Neural crest cell (in vitro differentiated cells): ENCODE results near the gene PTRH1. TPM values are rescaled to one million over a fixed set of nuclear protein-coding genes. Genes with fewer than 3 reads are reported as not detected.
A peak's percentile ranks its signal among the peaks of the same experiment; 100 is the strongest.

ENCODE experiments used
- DNase-seq: peaks from one replicate; pipeline ENCODE4 v3.0.0; 2021; ENCODE audit warnings: low read depth, mixed read lengths, low spot score
- H3K27ac Mint-ChIP-seq: one replicate; pipeline ENCODE4 v1.8.0; 2021; ENCODE audit warnings: mild to moderate bottlenecking, mixed read lengths; ENCODE audit not compliant: unreplicated experiment
- H3K27me3 Mint-ChIP-seq: 2 replicates; pipeline ENCODE4 v1.8.0; 2021; ENCODE audit warnings: low read depth, mild to moderate bottlenecking, mixed read lengths
- H3K36me3 Mint-ChIP-seq: 2 replicates; pipeline ENCODE4 v1.8.0; 2021; ENCODE audit warnings: low read depth, mild to moderate bottlenecking, mixed read lengths
- H3K4me1 Mint-ChIP-seq: 2 replicates; pipeline ENCODE4 v1.8.0; 2021; ENCODE audit warnings: mixed read lengths
- H3K4me3 Mint-ChIP-seq: one replicate; pipeline ENCODE4 v1.8.0; 2021; ENCODE audit warnings: mild to moderate bottlenecking, mixed read lengths
- H3K9me3 Mint-ChIP-seq: 2 replicates; pipeline ENCODE4 v1.8.0; 2021; ENCODE audit warnings: mixed read lengths
- total RNA-seq: library from RNA; stranded (reverse); gene quantifications from 2 replicates; pipeline ENCODE4 v1.2.1, GENCODE V29; 2021
- TF ChIP-seq, protein P1 (sequence below): fragments of 200-600 bp; sonication (generic); conservative IDR thresholded peaks from 2 replicates; pipeline ENCODE4 v1.5.0; 2021; ENCODE audit warnings: antibody characterized with exemption, mild to moderate bottlenecking

The PTRH1 gene
- total RNA-seq, 1 donor from 2014 or later: 9.8 TPM

DNA sequence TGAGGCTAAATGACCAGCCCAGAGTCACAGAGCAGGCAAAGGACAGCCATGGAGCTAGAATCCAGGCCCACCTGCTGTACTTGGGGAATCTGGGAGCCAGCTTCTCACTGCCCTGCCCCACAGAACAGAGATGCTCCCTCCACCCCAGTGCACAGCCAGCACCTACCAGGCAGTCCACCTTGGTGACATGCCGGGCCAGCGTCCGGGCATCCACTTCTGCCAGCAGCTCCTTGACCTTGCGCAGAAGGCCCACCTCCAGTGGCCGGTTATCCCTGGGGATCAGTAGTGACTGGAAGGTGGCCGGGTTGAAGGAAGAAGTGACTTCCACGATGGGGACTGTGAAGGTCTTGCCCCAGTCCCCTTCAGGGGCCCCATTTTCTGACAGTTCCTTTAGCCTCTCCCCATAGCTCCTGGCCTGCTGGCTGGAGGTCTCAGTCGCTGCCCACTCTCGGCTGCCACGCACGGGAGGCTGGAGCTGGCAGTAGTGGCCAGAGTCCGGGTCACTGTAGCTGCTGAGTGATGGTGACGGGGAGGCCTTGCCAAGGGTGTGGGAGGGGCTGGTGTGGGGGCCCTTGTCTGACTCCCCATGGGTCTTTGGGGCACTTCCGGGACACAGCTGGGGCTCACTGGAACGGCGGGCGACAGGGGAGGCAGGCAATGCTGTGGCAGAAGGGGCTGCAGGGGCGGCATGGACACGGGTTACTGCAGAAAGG is 29.1 kb upstream of the PTRH1 start:
- TF ChIP-seq, protein P1, sequence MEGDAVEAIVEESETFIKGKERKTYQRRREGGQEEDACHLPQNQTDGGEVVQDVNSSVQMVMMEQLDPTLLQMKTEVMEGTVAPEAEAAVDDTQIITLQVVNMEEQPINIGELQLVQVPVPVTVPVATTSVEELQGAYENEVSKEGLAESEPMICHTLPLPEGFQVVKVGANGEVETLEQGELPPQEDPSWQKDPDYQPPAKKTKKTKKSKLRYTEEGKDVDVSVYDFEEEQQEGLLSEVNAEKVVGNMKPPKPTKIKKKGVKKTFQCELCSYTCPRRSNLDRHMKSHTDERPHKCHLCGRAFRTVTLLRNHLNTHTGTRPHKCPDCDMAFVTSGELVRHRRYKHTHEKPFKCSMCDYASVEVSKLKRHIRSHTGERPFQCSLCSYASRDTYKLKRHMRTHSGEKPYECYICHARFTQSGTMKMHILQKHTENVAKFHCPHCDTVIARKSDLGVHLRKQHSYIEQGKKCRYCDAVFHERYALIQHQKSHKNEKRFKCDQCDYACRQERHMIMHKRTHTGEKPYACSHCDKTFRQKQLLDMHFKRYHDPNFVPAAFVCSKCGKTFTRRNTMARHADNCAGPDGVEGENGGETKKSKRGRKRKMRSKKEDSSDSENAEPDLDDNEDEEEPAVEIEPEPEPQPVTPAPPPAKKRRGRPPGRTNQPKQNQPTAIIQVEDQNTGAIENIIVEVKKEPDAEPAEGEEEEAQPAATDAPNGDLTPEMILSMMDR: no peak
- Mint-ChIP-seq H3K27ac (no peak overlapping the region), H3K4me1 (peaks cover 18% of the 10 kb centered on the region), H3K27me3 (peaks cover 8% of the 10 kb centered on the region), H3K36me3 (no peaks in the 10 kb centered on the region), H3K4me3 (no peak overlapping the region), H3K9me3 (no peaks in the 10 kb centered on the region)
- DNase-seq: no peak

DNA sequence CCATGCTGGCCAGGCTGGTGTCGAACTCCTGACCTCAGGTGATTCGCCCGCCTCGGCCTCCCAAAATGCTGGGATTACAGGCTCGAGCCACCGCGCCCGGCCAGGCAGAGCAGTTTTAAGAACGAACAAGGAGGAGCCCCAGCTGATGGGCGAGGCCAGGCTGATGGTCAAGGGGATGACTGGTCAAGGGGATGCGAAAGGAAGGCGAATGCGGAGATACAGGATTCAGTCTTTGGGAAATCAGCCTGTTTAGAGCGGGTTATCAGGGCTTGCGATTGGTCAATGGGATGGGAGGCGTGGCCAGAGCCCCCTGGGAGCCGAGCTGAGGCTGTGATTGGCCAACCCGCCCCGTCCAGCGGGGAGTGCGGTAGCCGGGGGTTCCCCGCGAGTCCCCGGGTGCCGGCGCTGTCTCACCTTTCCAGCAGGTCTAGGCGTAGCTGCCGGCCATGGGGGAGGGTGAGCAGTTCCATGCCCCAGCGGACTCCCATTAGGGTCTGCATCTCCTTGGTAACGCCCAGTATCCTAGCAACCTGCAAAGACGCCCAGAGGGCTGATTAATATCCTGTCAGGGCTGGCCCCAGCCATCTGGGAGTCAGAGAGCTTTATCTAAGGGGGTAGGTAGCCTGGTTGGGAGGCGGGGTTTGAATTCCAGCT is 27.1 kb upstream of the PTRH1 start:
- Mint-ChIP-seq H3K36me3 (no peaks in the 10 kb centered on the region), H3K27ac (peak overlapping the region; percentile 84), H3K4me3 (peak overlapping the region; percentile 92), H3K9me3 (no peaks in the 10 kb centered on the region), H3K4me1 (peaks cover 18% of the 10 kb centered on the region), H3K27me3 (peaks cover 8% of the 10 kb centered on the region)
- TF ChIP-seq, protein P1: no peak
- DNase-seq: peak; percentile 78

DNA sequence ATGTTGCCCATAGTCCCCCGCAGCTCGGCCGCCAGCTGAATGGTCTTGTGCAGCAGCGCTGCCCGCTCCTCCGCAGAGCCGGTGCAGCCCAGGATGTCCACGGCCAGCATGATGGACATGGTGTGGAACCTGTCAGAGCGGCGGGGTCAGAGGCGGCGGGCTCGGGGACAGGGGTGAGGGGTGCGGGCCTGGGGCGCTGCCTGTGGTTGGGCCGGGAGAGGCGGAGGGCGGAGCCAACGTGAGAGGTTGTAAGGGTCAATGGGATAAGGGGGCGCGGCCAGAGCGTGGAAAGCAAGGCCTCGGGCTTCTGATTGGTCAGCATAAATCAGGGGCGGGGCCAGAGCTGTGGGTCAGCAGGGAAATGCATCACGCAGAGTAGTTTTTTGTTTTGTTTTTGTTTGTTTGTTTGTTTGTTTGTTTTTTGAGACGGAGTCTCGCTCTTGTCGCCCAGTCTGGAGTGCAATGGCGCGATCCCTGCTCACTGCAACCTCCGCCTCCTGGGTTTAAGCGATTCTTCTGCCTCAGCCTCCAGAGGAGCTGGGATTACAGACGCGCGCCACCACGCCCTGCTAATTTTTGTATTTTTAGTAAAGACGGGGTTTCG is 26.5 kb upstream of the PTRH1 start:
- Mint-ChIP-seq H3K27ac (peak overlapping the region; percentile 84), H3K36me3 (no peaks in the 10 kb centered on the region), H3K4me1 (peaks cover 18% of the 10 kb centered on the region), H3K27me3 (peaks cover 8% of the 10 kb centered on the region), H3K4me3 (peak overlapping the region; percentile 92), H3K9me3 (no peaks in the 10 kb centered on the region)
- TF ChIP-seq, protein P1: no peak
- DNase-seq: peak; percentile 91

DNA sequence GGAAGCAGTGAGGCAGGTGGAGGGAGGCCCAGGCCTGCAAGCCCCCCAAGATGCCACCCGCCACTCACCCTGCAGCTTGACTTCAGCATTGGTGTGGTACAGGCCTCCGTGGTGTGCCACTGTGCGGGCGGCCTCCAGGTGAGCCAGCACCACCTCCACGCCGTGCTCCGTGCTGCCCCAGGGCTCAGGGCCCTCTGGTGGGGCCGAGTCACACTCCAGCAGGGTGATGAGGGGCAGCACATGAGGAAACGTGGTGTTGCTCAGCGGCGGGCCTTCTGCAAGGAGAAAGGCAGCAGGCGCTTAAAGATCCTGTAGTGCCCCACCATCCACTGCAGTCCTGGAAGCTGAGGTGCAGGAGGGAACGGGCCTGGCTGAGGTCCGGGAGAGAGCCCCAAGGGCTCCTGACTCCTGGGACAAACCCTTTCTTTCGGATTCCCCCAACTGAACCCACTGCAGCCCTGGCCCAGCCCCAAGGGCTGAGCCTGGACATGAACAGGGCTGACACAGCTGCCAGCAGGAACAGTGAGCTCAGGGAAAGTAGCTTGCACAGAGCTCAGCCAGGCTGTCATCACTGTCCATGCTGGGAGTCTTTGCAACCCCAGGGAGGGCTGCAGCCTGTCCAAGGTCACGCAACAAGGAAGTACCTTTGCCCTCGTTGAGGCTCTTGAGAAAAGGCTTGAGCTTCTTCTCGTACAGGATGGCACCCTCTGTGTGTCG is 24.3 kb upstream of the PTRH1 start:
- Mint-ChIP-seq H3K4me3 (no peak overlapping the region), H3K4me1 (peaks cover 26% of the 10 kb centered on the region), H3K27me3 (peaks cover 6% of the 10 kb centered on the region), H3K36me3 (no peaks in the 10 kb centered on the region), H3K9me3 (no peaks in the 10 kb centered on the region), H3K27ac (no peak overlapping the region)
- TF ChIP-seq, protein P1: no peak
- no peak for DNase-seq

DNA sequence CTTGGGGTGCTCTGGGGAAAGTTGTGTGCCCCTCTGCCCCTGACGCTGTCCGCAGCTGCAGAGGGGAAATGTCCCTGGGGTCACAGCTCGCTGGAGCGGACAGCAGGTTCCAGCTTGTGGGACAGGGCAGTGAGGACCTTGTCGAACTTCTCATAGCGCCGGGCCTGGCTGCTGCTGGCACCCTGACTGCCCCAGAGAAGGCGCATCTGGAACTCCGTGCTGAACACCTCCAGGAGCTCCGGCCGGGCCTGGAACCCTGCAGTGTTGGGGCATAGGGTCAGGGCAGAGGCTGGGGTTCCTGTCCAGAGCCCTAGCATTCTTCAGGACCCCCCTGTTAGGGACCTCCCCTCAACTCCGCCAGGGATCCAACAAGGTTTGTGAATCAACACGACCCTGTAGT is 23.2 kb upstream of the PTRH1 start:
- TF ChIP-seq, protein P1: no peak
- DNase-seq: no peak
- H3K4me1 Mint-ChIP-seq: peaks cover 30% of the 10 kb centered on the region
- no peak overlapping the region for H3K4me3 Mint-ChIP-seq
- H3K36me3 Mint-ChIP-seq: no peaks in the 10 kb centered on the region
- peaks cover 6% of the 10 kb centered on the region for H3K27me3 Mint-ChIP-seq
- H3K9me3 Mint-ChIP-seq: no peaks in the 10 kb centered on the region
- H3K27ac Mint-ChIP-seq: no peak overlapping the region
